Neural cell (in vitro differentiated cells): ENCODE measurements around the gene MRPS26. TPM values are rescaled to one million over a fixed set of nuclear protein-coding genes. Genes with fewer than 3 reads are reported as not detected.
"Not testable (repeated sequence)": the region's sequence is repeated elsewhere in the genome, so short reads cannot be mapped to it uniquely, and the experiment has no call there.

Source experiments
- H2AFZ ChIP-seq: fragments of 200-600, 300-800 bp; sonication (generic), shearing (Covaris generic); 2 replicates; pipeline ENCODE4 v1.6.0; 2014; ENCODE audit warnings: low read depth, mild to moderate bottlenecking, antibody characterized with exemption, low read length, moderate library complexity
- H3F3A ChIP-seq: fragments of 200-600 bp; shearing (Covaris generic); 2 replicates; pipeline ENCODE4 v1.6.1; 2016; ENCODE audit warnings: mild to moderate bottlenecking, moderate library complexity, mixed read lengths, antibody characterized with exemption, low read length; ENCODE audit not compliant: insufficient read depth, poor library complexity, severe bottlenecking
- H3K27ac ChIP-seq: fragments of 200-600, 300-800 bp; sonication (generic), shearing (Covaris generic); 2 replicates; pipeline ENCODE4 v1.5.1; 2014; ENCODE audit warnings: mild to moderate bottlenecking, low read length, moderate library complexity
- H3K27me3 ChIP-seq: fragments of 300-800, 200-600 bp; sonication (generic), shearing (Covaris generic); 2 replicates; pipeline ENCODE4 v1.6.0; 2014; ENCODE audit warnings: mild to moderate bottlenecking, low read depth, low read length, moderate library complexity; ENCODE audit not compliant: insufficient read depth
- H3K36me3 ChIP-seq: fragments of 300-800, 200-600 bp; sonication (generic), shearing (Covaris generic); 2 replicates; pipeline ENCODE4 v1.5.1; 2014; ENCODE audit warnings: mild to moderate bottlenecking, antibody characterized with exemption, low read length, moderate library complexity; ENCODE audit not compliant: insufficient read depth
- H3K4me2 ChIP-seq: fragments of 300-800, 200-600 bp; sonication (generic), shearing (Covaris generic); 2 replicates; pipeline ENCODE4 v1.6.0; 2014; ENCODE audit warnings: mild to moderate bottlenecking, low read length
- H3K4me3 ChIP-seq: fragments of 300-800, 200-600 bp; sonication (generic), shearing (Covaris generic); 2 replicates; pipeline ENCODE4 v1.5.1; 2014; ENCODE audit warnings: mild to moderate bottlenecking, low read length, moderate library complexity
- H3K79me2 ChIP-seq: fragments of 200-600 bp; shearing (Covaris generic); replicated peaks from 2 replicates; pipeline ENCODE4 v1.6.0; 2014; ENCODE audit warnings: mild to moderate bottlenecking, low read length, moderate library complexity; ENCODE audit not compliant: insufficient read depth
- H3K9ac ChIP-seq: fragments of 300-800, 200-600 bp; sonication (generic), shearing (Covaris generic); 2 replicates; pipeline ENCODE4 v1.6.1; 2016; ENCODE audit warnings: mild to moderate bottlenecking, low read length, mixed read lengths
- H3K9me2 ChIP-seq: fragments of 200-600 bp; shearing (Covaris generic); 2 replicates; pipeline ENCODE4 v1.6.1; 2016; ENCODE audit warnings: mild to moderate bottlenecking, low read length, mixed read lengths; ENCODE audit not compliant: insufficient read depth
- H3K9me3 ChIP-seq: fragments of 200-600, 300-800 bp; sonication (generic), shearing (Covaris generic); 2 replicates; pipeline ENCODE4 v1.6.1; 2016; ENCODE audit warnings: mild to moderate bottlenecking, mixed run types, low read length, moderate library complexity, mixed read lengths
- H4K20me1 ChIP-seq: fragments of 200-600 bp; shearing (Covaris generic); 2 replicates; pipeline ENCODE4 v1.6.1; 2016; ENCODE audit warnings: mild to moderate bottlenecking, mixed run types; ENCODE audit not compliant: insufficient read depth
- CTCF ChIP-seq: fragments of 450-650 bp; IDR thresholded peaks from 2 replicates; pipeline ENCODE4 v1.5.1; 2014; ENCODE audit warnings: antibody characterized with exemption, mild to moderate bottlenecking, moderate library complexity; ENCODE audit not compliant: poor library complexity, severe bottlenecking
- EP300 ChIP-seq: fragments of 450-650 bp; conservative IDR thresholded peaks from 2 replicates; pipeline ENCODE4 v1.6.1; 2014; ENCODE audit warnings: antibody characterized with exemption, mild to moderate bottlenecking, moderate library complexity; ENCODE audit not compliant: poor library complexity, severe bottlenecking
- EZH2 ChIP-seq: fragments of 200-600, 300-800 bp; shearing (Covaris generic), sonication (generic); IDR thresholded peaks from 2 replicates; pipeline ENCODE4 v1.6.1; 2014; ENCODE audit warnings: antibody characterized with exemption, low read length, borderline replicate concordance, mild to moderate bottlenecking; ENCODE audit not compliant: insufficient read depth, poor library complexity, severe bottlenecking
- MXI1 ChIP-seq: fragments of 450-650 bp; conservative IDR thresholded peaks from 2 replicates; pipeline ENCODE4 v1.6.1; 2014; ENCODE audit warnings: antibody characterized with exemption, mild to moderate bottlenecking; ENCODE audit not compliant: poor library complexity, severe bottlenecking
- POLR2AphosphoS5 ChIP-seq: IDR thresholded peaks from 2 replicates; pipeline ENCODE4 v1.6.1; 2012
- RAD21 ChIP-seq: fragments of 450-650 bp; conservative IDR thresholded peaks from 2 replicates; pipeline ENCODE4 v1.6.1; 2014; ENCODE audit warnings: antibody characterized with exemption, mild to moderate bottlenecking, moderate library complexity
- SMC3 ChIP-seq: fragments of 450-650 bp; conservative IDR thresholded peaks from 2 replicates; pipeline ENCODE4 v1.6.1; 2014; ENCODE audit warnings: antibody characterized with exemption, mild to moderate bottlenecking, moderate library complexity; ENCODE audit not compliant: poor library complexity
- TAF1 ChIP-seq: IDR thresholded peaks from 2 replicates; pipeline ENCODE4 v1.6.1; 2012; ENCODE audit warnings: low read depth
- polyA plus RNA-seq: library from polyadenylated mRNA; depleted of rRNA; stranded (reverse); fragments of >200 nt; gene quantifications from 2 replicates; pipeline ENCODE4 v1.2.3, GENCODE V29; 2014
- TF ChIP-seq, protein P1 (sequence below): IDR thresholded peaks from 2 replicates; pipeline ENCODE4 v1.6.1; 2012; ENCODE audit warnings: borderline replicate concordance

The MRPS26 gene
- polyA plus RNA-seq, 1 donor from 2014 or later = 134 TPM

- peaks cover 24% of the 10 kb centered on the region for H3K27me3 ChIP-seq
Observed at GRCh38 chr20:3075315-3075714, 29.5 kb downstream of the MRPS26 start.

GRCh38 chr20:3077618-3078134, 31.8 kb downstream of the MRPS26 start:
- Histone ChIP-seq H3K4me3 (no peak overlapping the region), H3K9me2 (no peaks in the 10 kb centered on the region), H4K20me1 (no peaks in the 10 kb centered on the region), H3K27me3 (peaks cover 22% of the 10 kb centered on the region), H3K9me3 (no peaks in the 10 kb centered on the region), H3F3A (no peaks in the 10 kb centered on the region), H3K27ac (no peak overlapping the region), H3K79me2 (no peaks in the 10 kb centered on the region), H3K36me3 (no peaks in the 10 kb centered on the region), H2AFZ (no peak overlapping the region), H3K4me2 (no peak overlapping the region), H3K9ac (no peak overlapping the region)
- TF ChIP-seq MXI1 = no peak
- TF ChIP-seq EZH2 = no peak
- no peak for TF ChIP-seq TAF1
- TF ChIP-seq EP300 = no peak
- TF ChIP-seq SMC3 = no peak

More at GRCh38 chr20:3075315-3075714, 29.5 kb downstream of the MRPS26 start:
- not testable (repeated sequence) for H3K4me3 ChIP-seq, H4K20me1 ChIP-seq, H3K27ac ChIP-seq, H3K9me3 ChIP-seq, H3K4me2 ChIP-seq, H3K9me2 ChIP-seq, H2AFZ ChIP-seq, H3K36me3 ChIP-seq, H3K79me2 ChIP-seq, H3K9ac ChIP-seq, H3F3A ChIP-seq

GRCh38 chr20:3080939-3081388, 35.1 kb downstream of the MRPS26 start:
- H3K9me2 ChIP-seq = no peaks in the 10 kb centered on the region
- no peak overlapping the region for H3K27ac ChIP-seq
- no peaks in the 10 kb centered on the region for H3F3A ChIP-seq
- H3K4me3 ChIP-seq = no peak overlapping the region
- TF ChIP-seq, protein P1, sequence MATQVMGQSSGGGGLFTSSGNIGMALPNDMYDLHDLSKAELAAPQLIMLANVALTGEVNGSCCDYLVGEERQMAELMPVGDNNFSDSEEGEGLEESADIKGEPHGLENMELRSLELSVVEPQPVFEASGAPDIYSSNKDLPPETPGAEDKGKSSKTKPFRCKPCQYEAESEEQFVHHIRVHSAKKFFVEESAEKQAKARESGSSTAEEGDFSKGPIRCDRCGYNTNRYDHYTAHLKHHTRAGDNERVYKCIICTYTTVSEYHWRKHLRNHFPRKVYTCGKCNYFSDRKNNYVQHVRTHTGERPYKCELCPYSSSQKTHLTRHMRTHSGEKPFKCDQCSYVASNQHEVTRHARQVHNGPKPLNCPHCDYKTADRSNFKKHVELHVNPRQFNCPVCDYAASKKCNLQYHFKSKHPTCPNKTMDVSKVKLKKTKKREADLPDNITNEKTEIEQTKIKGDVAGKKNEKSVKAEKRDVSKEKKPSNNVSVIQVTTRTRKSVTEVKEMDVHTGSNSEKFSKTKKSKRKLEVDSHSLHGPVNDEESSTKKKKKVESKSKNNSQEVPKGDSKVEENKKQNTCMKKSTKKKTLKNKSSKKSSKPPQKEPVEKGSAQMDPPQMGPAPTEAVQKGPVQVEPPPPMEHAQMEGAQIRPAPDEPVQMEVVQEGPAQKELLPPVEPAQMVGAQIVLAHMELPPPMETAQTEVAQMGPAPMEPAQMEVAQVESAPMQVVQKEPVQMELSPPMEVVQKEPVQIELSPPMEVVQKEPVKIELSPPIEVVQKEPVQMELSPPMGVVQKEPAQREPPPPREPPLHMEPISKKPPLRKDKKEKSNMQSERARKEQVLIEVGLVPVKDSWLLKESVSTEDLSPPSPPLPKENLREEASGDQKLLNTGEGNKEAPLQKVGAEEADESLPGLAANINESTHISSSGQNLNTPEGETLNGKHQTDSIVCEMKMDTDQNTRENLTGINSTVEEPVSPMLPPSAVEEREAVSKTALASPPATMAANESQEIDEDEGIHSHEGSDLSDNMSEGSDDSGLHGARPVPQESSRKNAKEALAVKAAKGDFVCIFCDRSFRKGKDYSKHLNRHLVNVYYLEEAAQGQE = no peak
- TF ChIP-seq CTCF (no peak), EZH2 (no peak), RAD21 (no peak), SMC3 (no peak), EP300 (no peak), MXI1 (no peak), TAF1 (no peak), POLR2AphosphoS5 (no peak)
- H3K9me3 ChIP-seq = no peaks in the 10 kb centered on the region
- H3K79me2 ChIP-seq = no peaks in the 10 kb centered on the region
- H3K36me3 ChIP-seq = no peaks in the 10 kb centered on the region
- no peaks in the 10 kb centered on the region for H4K20me1 ChIP-seq
- peaks cover 37% of the 10 kb centered on the region for H3K27me3 ChIP-seq
- no peak overlapping the region for H3K9ac ChIP-seq
- no peak overlapping the region for H3K4me2 ChIP-seq
- no peak overlapping the region for H2AFZ ChIP-seq
